MCF 10A (cell line): ENCODE measurements around the gene RNF225. TPM values are rescaled to one million over a fixed set of nuclear protein-coding genes. Genes with fewer than 3 reads are reported as not detected.
A peak's percentile ranks its signal among the peaks of the same experiment; 100 is the strongest.
"Not testable (repeated sequence)": the region's sequence is repeated elsewhere in the genome, so short reads cannot be mapped to it uniquely, and the experiment has no call there.

Experiments
- BruUV-seq: library from RNA; stranded (reverse); fragments of 400-500 nt; replicated peaks from 2 replicates; lab custom pipeline; 2021; lab: Mats Ljungman, UMichigan
- CTCF ChIA-PET: fragments of 300-600 bp; sonication (Branson Sonifier 250); formaldehyde crosslinking; extraction: SDS; loops from one replicate; lab custom pipeline; 2021; ENCODE audit warnings: antibody characterized with exemption, inconsistent platforms; lab: Yijun Ruan, JAX
- POLR2A ChIA-PET: fragments of 300-600, 350-650 bp; sonication (Branson Sonifier 250); formaldehyde crosslinking; extraction: SDS; loops from one replicate; lab custom pipeline; 2020; ENCODE audit warnings: antibody characterized with exemption, inconsistent platforms; lab: Yijun Ruan, JAX
- DNase-seq: peaks from one replicate; pipeline ENCODE4 v3.0.0-alpha.2; 2018; ENCODE audit not compliant: unreplicated experiment
- H3K27ac Mint-ChIP-seq: one replicate; pipeline ENCODE4 v1.8.0; 2022; ENCODE audit warnings: mild to moderate bottlenecking, low read depth, mixed read lengths; ENCODE audit not compliant: unreplicated experiment
- H3K27me3 Mint-ChIP-seq: one replicate; pipeline ENCODE4 v1.8.0; 2022; ENCODE audit warnings: mixed read lengths; ENCODE audit not compliant: insufficient read depth, unreplicated experiment
- H3K36me3 Mint-ChIP-seq: one replicate; pipeline ENCODE4 v1.8.0; 2022; ENCODE audit warnings: mild to moderate bottlenecking, moderate library complexity, mixed read lengths; ENCODE audit not compliant: insufficient read depth, unreplicated experiment
- H3K4me1 Mint-ChIP-seq: one replicate; pipeline ENCODE4 v1.8.0; 2022; ENCODE audit warnings: mixed read lengths; ENCODE audit not compliant: insufficient read depth, unreplicated experiment
- H3K4me3 Mint-ChIP-seq: one replicate; pipeline ENCODE4 v1.8.0; 2022; ENCODE audit warnings: mild to moderate bottlenecking, moderate library complexity, mixed read lengths; ENCODE audit not compliant: unreplicated experiment
- H3K9me3 Mint-ChIP-seq: one replicate; pipeline ENCODE4 v1.8.0; 2022; ENCODE audit warnings: mixed read lengths; ENCODE audit not compliant: unreplicated experiment
- CTCF ChIP-seq: fragments of 200-600 bp; IDR thresholded peaks from one replicate; pipeline ENCODE4 v1.8.0; 2022; ENCODE audit warnings: antibody characterized with exemption, mild to moderate bottlenecking; ENCODE audit not compliant: unreplicated experiment
- intact Hi-C: fragments of 100-400 bp; cut with micrococcal nuclease; formaldehyde crosslinking; loops from 2 replicates; pipeline ENCODE4 v1.14.1; 2022
- total RNA-seq: library from RNA; stranded (reverse); gene quantifications from 2 replicates; pipeline ENCODE4 v1.2.3, GENCODE V29; 2022

The RNF225 gene
- total RNA-seq, 1 experiment from 2014 or later, result 0.63 TPM

- DNase-seq, result no peak
- H3K4me3 Mint-ChIP-seq, result peak overlapping the region; percentile 92
- H3K9me3 Mint-ChIP-seq, result no peaks in the 10 kb centered on the region
- peaks cover 11% of the 10 kb centered on the region for H3K36me3 Mint-ChIP-seq
- CTCF ChIA-PET, result interaction anchor here (1.3 kb wide), 1 partner anchor 13 kb away, joined by 5 read pairs; no protein-coding TSS in a partner anchor
- BruUV-seq, result no TSS peak
- H3K27ac Mint-ChIP-seq, result peak overlapping the region; percentile 95
- no peaks in the 10 kb centered on the region for H3K27me3 Mint-ChIP-seq
- POLR2A ChIA-PET, result interaction anchor here (1.0 to 4.7 kb wide), 2 partner anchors 12 to 53 kb away, joined by 3 to 22 read pairs; partner anchors contain the start of gene RPS5
- no peak for TF ChIP-seq CTCF
- H3K4me1 Mint-ChIP-seq, result peaks cover 19% of the 10 kb centered on the region
- intact Hi-C loops, result no loop called here
Observed at GRCh38 chr19:58400316-58400915, 5.0 kb downstream of the RNF225 start.

DNA sequence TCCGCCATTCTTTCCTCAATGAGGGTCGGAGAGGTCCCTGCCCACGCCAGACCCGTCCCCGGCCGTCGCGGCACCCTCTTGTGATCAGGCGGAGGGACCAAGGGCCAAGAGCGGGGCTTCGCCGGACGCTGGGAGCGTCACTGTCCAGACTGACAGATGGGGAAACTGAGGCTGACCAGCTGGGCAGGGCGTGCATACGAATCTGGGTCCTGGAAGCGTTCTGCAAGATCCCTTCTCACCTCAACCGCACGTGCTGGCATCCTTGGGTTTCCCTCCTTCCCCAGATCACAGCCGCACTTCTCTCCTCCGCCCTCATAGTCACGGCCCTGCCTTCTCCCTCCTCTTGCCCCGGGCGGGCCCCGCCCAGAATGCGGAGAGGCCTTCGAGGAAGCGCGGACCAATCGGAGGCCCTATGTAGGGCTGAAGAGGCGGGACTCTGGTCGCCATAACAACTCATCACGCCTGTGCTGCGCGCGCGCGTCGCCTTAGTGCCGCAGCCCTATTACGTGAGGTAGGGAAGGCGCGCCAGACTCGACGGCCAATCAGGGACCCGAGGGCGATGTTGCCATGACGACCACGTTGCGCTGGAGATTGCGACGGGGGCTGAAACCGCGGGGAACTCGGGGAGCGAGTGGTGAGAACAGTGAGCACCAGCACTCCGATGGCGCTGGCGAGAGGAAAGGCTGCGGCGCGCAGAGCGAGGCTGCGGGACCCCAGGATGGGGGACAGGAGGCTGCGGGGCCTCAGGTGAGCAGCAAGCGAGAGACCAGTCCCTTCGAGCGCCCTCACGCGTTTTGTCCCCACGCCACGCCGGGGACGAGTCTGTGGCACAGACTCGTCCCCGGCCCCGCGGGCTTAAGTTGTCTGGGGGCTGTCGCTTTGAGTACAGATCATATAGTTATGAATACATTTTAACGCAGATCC, 5.7 kb downstream of the RNF225 start:
- peak overlapping the region; percentile 92 for H3K4me3 Mint-ChIP-seq
- no peaks in the 10 kb centered on the region for H3K9me3 Mint-ChIP-seq
- H3K27me3 Mint-ChIP-seq, result no peaks in the 10 kb centered on the region
- peak overlapping the region; percentile 95 for H3K27ac Mint-ChIP-seq
- peaks cover 6% of the 10 kb centered on the region for H3K36me3 Mint-ChIP-seq
- peak; percentile 100 for DNase-seq
- ChIA-PET POLR2A (interaction anchor here (0.6 to 4.7 kb wide), 5 partner anchors 13 to 52 kb away, joined by 3 to 22 read pairs (median 4); partner anchors contain the start of genes RPS5, ZNF324B and ZNF497), CTCF (interaction anchor here (1.3 to 2.1 kb wide), 2 partner anchors 13 to 113 kb away, joined by 5 to 7 read pairs; no protein-coding TSS in a partner anchor)
- BruUV-seq, result no TSS peak
- TF ChIP-seq CTCF, result no peak
- intact Hi-C loops, result loop anchor here (1.0 kb wide), 1 partner anchor 20 kb away; the partner anchor contains the start of gene ZNF837
- H3K4me1 Mint-ChIP-seq, result peaks cover 13% of the 10 kb centered on the region

DNA sequence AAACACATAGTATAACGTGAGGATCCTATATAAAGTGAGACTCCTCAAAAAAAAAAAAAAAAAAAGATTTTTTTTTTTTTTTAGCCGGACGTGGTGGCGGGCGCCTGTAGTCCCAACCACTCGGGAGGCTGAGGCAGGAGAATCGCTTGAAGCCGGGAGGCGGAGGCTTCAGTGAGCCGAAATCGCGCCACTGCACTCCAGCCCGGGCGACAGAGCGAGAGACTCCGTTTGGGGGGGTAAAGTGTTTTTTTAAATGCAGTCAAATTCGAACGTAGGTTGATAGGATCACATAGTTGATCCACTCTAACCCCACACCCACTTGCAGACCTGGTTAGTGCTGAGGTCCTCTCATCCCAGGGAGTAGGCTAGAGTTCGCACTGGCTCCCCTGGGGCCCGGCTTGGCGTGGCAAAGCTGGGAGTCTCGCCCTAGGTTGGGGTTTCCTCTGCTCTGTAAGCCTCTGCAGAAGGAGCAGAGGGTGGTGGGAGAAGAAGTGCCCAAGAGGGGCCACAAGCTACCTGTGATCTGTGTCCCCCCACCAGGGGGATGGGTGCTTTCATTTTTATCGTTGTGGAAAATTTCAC, 6.5 kb downstream of the RNF225 start:
- Mint-ChIP-seq H3K4me3 (peak overlapping the region; percentile 92), H3K9me3 (no peaks in the 10 kb centered on the region), H3K27ac (peak overlapping the region; percentile 95), H3K36me3 (peaks cover 6% of the 10 kb centered on the region), H3K4me1 (peaks cover 18% of the 10 kb centered on the region), H3K27me3 (no peaks in the 10 kb centered on the region)
- TF ChIP-seq CTCF, result no peak
- CTCF ChIA-PET, result interaction anchor here (0.9 to 2.1 kb wide), 2 partner anchors 25 to 112 kb away, joined by 3 to 7 read pairs; no protein-coding TSS in a partner anchor
- no peak for DNase-seq
- intact Hi-C loops, result loop anchor here (1.0 kb wide), 1 partner anchor 21 kb away; the partner anchor contains the start of gene ZNF837
- POLR2A ChIA-PET, result interaction anchor here (0.6 to 4.7 kb wide), 6 partner anchors 13 to 72 kb away, joined by 3 to 22 read pairs (median 4); partner anchors contain the start of genes RPS5, ZNF324B and ZNF497
- BruUV-seq, result no TSS peak

- H3K4me1 Mint-ChIP-seq, result peaks cover 28% of the 10 kb centered on the region
- DNase-seq, H3K9me3 Mint-ChIP-seq, H3K27ac Mint-ChIP-seq, H3K4me3 Mint-ChIP-seq, H3K27me3 Mint-ChIP-seq, BruUV-seq, intact Hi-C loops, H3K36me3 Mint-ChIP-seq: not testable (repeated sequence)
- POLR2A ChIA-PET, result interaction anchor here (0.7 to 1.6 kb wide), 2 partner anchors 17 to 74 kb away, joined by 3 to 4 read pairs; partner anchors contain the start of gene RPS5
- CTCF ChIA-PET, result interaction anchor here (1.0 kb wide), 1 partner anchor 60 kb away, joined by 3 read pairs; no protein-coding TSS in a partner anchor
Observed at GRCh38 chr19:58403920-58404478, 8.5 kb downstream of the RNF225 start.
